Right atrium auricular region (tissue), 2 donors: Measurements from ENCODE around the gene FAM89A. TPM values are rescaled to one million over a fixed set of nuclear protein-coding genes. Genes with fewer than 3 reads are reported as not detected.
"Not testable (repeated sequence)": the region's sequence is repeated elsewhere in the genome, so short reads cannot be mapped to it uniquely, and the experiment has no call there.

Experiments
- DNase-seq: peaks from one replicate; pipeline ENCODE4 v3.0.0-alpha.2; 2019; ENCODE audit warnings: low spot score
- H3K27ac ChIP-seq, 2 donors: fragments of 200-600 bp; sonication (generic); 1 replicate in 1 of 2; 2 replicates in 1 of 2; pipeline ENCODE4 v1.5.1; 2016 to 2019
- H3K27me3 ChIP-seq, 2 donors: fragments of 200-600 bp; sonication (generic); one replicate each; pipeline versions ENCODE4 v1.5.1 to v1.6.0; 2017 to 2019
- H3K36me3 ChIP-seq: fragments of 200-600 bp; sonication (generic); one replicate; pipeline ENCODE4 v1.5.1; 2016
- H3K4me1 ChIP-seq, 2 donors: fragments of 200-600 bp; sonication (generic); one replicate each; pipeline versions ENCODE4 v1.5.1 to v1.6.0; 2017 to 2019
- H3K4me3 ChIP-seq, 2 donors: fragments of 200-600 bp; sonication (generic); 1 replicate in 1 of 2; 2 replicates in 1 of 2; pipeline ENCODE4 v1.5.1; 2017 to 2019; ENCODE audit warnings: mild to moderate bottlenecking in 1 of 2, moderate library complexity in 1 of 2
- H3K9me3 ChIP-seq, 2 donors: fragments of 200-600 bp; sonication (generic); one replicate each; pipeline ENCODE4 v1.5.1; 2019
- total RNA-seq, 2 donors: library from RNA; depleted of rRNA; stranded (reverse); fragments of >200 nt; gene quantifications; one replicate each; pipeline ENCODE4 v1.1.0, GENCODE V29; 2016
- TF ChIP-seq, protein P1 (sequence below), 2 donors: fragments of 200-600 bp; sonication (generic); IDR thresholded peaks; one replicate each; pipeline ENCODE4 v1.5.1; 2019; ENCODE audit warnings: antibody characterized with exemption in 2 of 2

FAM89A gene
- total RNA-seq, 2 donors from 2014 or later: 6.4 to 11.2 TPM

DNA sequence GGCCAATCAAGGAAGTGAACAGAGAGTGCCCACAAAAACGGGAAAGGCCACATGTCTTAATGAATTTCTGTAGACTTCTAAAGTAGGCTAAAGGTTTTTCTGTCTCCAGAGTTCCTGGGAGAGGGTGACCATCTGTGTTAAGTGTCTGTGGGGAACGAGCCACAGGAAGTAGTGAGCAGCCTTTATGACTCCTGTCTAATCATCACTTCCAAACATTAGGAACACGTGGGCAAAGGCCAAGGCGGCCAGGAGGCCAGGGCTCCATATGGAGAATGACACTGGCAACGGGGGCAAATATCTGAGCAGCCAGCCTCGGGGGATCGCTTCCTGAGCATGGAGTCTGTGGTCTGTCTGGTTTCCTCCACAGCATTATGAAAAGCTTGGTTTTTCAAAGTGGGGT is 7.1 kb downstream of the FAM89A start:
- Histone ChIP-seq H3K9me3 (no peaks in the 10 kb centered on the region), H3K27ac (no peak overlapping the region), H3K4me3 (no peak overlapping the region), H3K27me3 (no peaks in the 10 kb centered on the region), H3K36me3 (no peaks in the 10 kb centered on the region), H3K4me1 (no peaks in the 10 kb centered on the region)
- TF ChIP-seq, protein P1, sequence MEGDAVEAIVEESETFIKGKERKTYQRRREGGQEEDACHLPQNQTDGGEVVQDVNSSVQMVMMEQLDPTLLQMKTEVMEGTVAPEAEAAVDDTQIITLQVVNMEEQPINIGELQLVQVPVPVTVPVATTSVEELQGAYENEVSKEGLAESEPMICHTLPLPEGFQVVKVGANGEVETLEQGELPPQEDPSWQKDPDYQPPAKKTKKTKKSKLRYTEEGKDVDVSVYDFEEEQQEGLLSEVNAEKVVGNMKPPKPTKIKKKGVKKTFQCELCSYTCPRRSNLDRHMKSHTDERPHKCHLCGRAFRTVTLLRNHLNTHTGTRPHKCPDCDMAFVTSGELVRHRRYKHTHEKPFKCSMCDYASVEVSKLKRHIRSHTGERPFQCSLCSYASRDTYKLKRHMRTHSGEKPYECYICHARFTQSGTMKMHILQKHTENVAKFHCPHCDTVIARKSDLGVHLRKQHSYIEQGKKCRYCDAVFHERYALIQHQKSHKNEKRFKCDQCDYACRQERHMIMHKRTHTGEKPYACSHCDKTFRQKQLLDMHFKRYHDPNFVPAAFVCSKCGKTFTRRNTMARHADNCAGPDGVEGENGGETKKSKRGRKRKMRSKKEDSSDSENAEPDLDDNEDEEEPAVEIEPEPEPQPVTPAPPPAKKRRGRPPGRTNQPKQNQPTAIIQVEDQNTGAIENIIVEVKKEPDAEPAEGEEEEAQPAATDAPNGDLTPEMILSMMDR (IDR thresholded peaks at IDR 0.05): no peak
- DNase-seq: no peak

DNA sequence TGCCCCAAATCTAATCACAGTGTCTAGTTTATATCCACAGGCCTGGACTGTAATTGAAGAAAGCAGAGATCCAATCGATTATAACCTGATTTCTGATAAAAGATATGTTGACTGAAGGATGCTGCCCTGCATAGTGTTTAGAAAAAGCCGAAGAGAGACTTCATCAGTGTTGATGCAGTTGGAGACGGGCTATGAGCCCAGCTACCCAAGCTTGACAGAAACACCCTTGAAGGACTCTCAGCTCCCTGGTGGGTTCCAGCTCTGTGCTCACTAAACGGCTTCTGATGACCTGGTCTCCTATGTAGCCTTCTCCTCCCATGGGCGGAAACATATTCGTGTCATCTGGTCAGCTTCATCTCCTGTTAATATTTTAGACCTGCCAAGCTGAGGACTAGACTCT is 10.2 kb downstream of the FAM89A start:
- Histone ChIP-seq H3K36me3 (no peaks in the 10 kb centered on the region), H3K27me3 (no peaks in the 10 kb centered on the region), H3K4me3 (no peak overlapping the region), H3K9me3 (no peaks in the 10 kb centered on the region), H3K27ac (no peak overlapping the region), H3K4me1 (no peaks in the 10 kb centered on the region)
- TF ChIP-seq, protein P1 (IDR thresholded peaks at IDR 0.05): no peak
- no peak for DNase-seq

DNA sequence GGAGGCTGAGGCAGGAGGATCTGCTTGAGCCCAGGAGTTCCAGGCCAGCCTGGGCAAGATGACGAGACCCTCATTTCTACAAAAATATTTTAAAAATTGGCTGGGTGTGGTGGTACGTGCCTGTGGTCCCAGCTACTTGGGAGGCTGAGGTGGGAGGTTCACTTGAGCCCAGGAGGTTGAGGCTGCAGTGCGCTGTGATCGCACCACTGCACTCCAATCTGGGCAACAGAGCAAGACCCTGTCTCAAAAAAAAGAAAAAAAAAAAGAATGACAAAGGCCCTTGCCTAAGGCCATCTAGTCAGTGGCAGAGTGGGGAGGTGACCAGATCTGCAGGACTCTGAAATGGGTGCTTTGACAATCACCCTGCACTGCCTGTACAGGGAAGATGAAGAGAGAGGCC is 10.8 kb downstream of the FAM89A start:
- H3K27me3 ChIP-seq, H3K36me3 ChIP-seq, H3K27ac ChIP-seq, DNase-seq, H3K4me3 ChIP-seq, H3K4me1 ChIP-seq, H3K9me3 ChIP-seq: not testable (repeated sequence)

- no peak overlapping the region for H3K4me3 ChIP-seq
- TF ChIP-seq, protein P1 (IDR thresholded peaks at IDR 0.05): no peak
- H3K9me3 ChIP-seq: no peaks in the 10 kb centered on the region
- DNase-seq: no peak
- H3K27me3 ChIP-seq: no peaks in the 10 kb centered on the region
- H3K27ac ChIP-seq: peak overlapping the region in 1 of 2 donors; percentile 1
- no peaks in the 10 kb centered on the region for H3K36me3 ChIP-seq
- H3K4me1 ChIP-seq: no peaks in the 10 kb centered on the region
Measured at GRCh38 chr1:231028682-231029081, 11.4 kb downstream of the FAM89A start.

DNA sequence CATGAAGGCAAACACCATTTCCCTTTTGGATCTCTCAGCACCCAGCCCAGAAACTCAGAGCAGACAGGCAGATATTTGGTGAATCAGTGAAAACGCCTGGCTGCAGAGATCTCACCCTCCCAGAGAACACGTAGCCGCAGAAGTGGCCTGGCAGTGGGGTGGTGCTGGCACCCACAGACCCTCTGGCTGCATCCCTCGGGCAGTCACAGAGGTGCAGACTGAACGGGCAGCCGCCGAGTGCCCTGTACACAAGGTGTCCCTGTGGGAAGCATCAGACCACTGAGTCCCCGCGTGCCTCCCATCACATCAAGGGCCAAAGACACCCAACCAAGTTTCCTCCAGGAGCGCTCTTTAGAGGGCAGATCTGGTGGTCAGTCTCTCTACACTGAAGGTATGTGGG is 12.1 kb downstream of the FAM89A start:
- no peaks in the 10 kb centered on the region for H3K9me3 ChIP-seq
- H3K27ac ChIP-seq: no peak overlapping the region
- TF ChIP-seq, protein P1 (IDR thresholded peaks at IDR 0.05): no peak
- H3K36me3 ChIP-seq: no peaks in the 10 kb centered on the region
- no peaks in the 10 kb centered on the region for H3K4me1 ChIP-seq
- H3K27me3 ChIP-seq: no peaks in the 10 kb centered on the region
- no peak overlapping the region for H3K4me3 ChIP-seq
- DNase-seq: no peak

DNA sequence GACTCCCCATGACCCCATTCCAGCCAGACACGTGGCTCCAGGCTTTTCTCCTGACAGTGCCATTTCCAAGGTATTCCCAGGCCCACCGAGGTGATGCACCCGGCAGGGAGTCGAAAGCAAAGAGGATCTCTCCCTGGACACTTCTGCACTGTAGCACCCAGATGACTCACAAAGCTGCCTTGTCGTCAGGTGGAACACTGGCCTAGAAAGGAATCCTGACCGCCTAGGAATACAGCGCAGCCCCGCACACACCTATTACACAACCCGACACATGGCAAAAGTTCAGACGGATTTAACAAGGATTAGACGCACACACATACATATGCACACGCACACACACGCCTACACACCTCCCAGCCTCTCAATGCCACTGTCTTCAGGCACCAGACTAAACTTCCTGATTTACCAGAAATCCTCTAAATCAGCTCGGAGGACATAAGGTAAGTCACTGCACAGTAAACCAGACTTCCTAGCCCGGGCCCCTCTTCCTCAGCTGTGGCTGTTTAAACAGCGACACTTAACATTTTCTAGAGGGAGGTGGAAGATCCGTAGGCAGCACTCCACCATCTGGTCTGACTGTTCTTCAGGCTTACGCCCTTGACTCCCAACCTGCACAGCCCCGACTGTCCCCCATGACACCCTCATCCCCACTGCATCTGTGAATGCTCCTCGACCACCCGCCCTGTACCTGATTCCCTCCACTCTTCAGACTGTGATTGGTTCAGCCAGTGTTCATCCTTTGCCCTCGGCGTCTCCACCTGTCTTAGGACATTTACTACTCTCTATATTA is 12.7 kb downstream of the FAM89A start:
- DNase-seq: no peak
- no peaks in the 10 kb centered on the region for H3K27me3 ChIP-seq
- H3K4me3 ChIP-seq: no peak overlapping the region
- TF ChIP-seq, protein P1 (IDR thresholded peaks at IDR 0.05): no peak
- H3K4me1 ChIP-seq: no peaks in the 10 kb centered on the region
- H3K36me3 ChIP-seq: no peaks in the 10 kb centered on the region
- H3K9me3 ChIP-seq: no peaks in the 10 kb centered on the region
- no peak overlapping the region for H3K27ac ChIP-seq
